IPS DF 4.7 (cell line): ENCODE results near the gene ZFAND3.
"Not testable (repeated sequence)": the region's sequence is repeated elsewhere in the genome, so short reads cannot be mapped to it uniquely, and the experiment has no call there.

Experiments
- DNase-seq: peaks from one replicate; pipeline ENCODE4 v3.0.0-alpha.2; 2013; ENCODE audit warnings: low spot score; ENCODE audit errors: extremely low read depth

ZFAND3 gene

DNA sequence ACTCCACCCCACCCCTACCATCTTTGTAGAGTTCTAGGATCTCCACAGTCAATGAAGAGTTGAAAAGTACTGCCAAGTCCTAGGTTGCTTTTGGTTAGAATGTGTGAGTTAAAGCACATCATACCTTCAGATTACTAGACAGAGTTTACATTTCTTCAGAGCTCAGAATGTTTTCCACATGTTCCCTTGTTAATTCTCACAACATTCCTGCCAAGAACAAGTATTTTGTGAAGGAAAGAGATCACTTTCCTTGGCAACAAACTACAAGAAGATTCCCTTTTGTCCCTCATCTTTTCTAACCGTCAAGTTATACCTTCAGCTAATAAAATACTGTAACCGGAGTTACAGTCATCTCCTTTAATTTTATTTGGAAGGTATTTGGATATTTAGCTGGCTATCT, 266.8 kb downstream of the ZFAND3 start:
- DNase-seq: no peak

DNA sequence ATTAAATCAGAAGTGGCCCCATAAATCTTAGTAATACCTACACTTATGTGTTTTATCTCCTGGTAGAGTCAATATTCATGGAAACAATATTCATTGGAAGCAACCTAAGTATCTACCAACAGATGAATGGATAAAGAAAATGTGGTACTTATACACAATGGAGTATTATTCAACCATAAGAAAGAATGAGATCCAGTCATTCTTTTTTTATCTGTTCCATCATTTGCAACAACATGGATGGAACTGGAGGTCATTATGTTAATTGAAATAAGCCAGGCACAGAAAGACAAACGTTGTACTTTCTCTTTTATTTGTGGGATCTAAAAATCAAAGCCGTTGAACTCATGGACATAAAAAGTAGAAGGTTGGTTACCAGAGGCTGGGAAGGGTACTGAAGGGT, 268.5 kb downstream of the ZFAND3 start:
- no peak for DNase-seq

DNA sequence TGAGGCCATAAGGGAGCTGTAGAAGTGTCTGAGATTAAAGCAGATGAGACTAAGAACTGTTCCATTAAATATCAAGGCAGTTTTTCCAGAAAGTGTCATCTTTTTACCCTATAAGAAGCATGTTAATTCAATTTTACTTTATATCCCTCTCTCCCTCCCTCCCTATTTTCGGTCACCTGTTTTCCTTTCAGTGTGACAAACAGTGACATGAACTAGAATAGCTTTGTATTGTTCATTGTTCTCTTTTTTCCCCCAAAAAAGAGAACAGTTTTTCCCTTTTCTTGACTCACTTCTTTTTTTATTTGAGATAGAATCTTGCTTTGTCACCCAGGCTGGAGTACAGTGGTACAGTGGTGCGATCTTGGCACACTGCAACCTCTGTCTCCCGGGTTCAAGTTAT, 269.3 kb downstream of the ZFAND3 start:
- no peak for DNase-seq

DNA sequence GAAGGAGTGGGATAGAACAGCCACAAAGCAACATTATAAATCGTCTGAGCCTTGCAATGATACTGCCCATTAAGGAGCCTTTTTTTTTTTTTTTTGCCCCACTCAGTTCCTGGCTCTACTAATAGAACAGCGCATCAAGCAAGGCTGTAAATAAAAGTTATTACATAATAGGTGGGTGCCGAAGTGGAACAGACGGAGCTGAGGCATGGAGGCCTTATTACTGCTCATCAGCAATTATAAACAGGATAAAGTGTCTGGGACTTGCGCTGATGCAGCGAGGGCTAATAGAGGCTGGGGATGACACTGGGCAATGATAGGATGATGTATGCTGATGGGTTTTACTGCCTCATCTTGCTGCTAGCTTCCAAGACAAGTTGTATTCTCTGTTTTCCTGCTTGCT, 272.1 kb downstream of the ZFAND3 start:
- no peak for DNase-seq

GRCh38 chr6:38092465-38092864, 272.9 kb downstream of the ZFAND3 start:
- DNase-seq: no peak

DNA sequence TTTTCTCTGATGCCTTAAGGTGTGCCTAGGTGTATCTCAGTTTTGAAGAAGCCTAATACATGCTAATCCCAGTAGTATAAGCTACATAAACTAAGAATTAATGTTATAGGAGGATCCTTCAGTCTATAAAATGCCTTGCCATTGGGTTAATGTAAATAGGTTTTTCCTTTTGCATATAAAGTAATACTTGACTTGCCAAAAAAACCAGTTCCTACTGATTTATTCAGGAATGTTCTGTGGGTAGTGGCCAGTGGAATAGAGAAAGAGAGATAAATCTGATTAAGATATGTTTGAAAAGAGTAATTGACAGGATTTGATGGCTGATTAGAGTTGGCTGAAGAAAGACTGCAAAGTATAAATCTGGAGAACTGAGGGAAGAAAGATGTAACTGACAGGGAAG, 273.4 kb downstream of the ZFAND3 start:
- no peak for DNase-seq

GRCh38 chr6:38095054-38095453, 275.5 kb downstream of the ZFAND3 start:
- DNase-seq: no peak

DNA sequence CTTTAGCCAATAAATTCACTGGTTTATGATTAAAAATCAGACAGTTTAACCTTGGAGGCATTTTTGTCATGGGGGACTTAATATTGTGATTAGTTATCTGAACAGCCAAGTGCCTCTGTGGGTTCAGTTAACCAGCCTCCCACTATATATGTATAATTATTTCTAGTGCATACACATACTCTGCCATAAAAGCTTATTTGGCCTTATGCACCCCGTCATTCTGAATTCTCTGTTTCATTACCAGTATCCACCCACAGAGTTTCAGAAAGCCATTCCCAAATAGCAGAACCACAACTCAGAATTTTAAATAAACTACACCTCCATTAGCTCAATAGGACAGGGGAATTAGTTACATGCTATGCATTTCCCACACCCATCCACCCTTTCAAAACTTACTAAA, 279.7 kb downstream of the ZFAND3 start:
- DNase-seq: no peak

GRCh38 chr6:38100380-38100779, 280.9 kb downstream of the ZFAND3 start:
- DNase-seq: no peak

GRCh38 chr6:38103921-38104320, 284.4 kb downstream of the ZFAND3 start:
- no peak for DNase-seq

- no peak for DNase-seq
Observed at GRCh38 chr6:38105066-38105465, 285.5 kb downstream of the ZFAND3 start.

DNA sequence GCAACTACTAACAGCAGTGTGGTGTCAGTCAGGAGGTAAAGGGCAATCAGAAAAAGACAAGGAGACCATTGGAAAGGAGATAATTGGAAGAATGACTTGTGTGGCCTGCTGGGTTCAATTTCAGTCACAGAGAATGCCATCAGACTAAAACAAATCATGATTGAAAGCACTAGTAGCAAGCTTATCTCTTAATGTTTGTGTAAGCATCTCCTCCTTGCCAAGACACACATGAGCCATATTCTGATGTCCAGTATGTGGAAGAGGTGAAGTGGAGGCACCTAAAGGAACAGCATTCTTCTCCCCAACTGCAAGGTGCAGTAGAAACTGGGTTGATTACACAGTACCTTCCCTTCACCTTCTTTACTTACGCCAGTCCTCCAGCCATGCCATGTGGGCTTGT, 287.5 kb downstream of the ZFAND3 start:
- DNase-seq: no peak

DNA sequence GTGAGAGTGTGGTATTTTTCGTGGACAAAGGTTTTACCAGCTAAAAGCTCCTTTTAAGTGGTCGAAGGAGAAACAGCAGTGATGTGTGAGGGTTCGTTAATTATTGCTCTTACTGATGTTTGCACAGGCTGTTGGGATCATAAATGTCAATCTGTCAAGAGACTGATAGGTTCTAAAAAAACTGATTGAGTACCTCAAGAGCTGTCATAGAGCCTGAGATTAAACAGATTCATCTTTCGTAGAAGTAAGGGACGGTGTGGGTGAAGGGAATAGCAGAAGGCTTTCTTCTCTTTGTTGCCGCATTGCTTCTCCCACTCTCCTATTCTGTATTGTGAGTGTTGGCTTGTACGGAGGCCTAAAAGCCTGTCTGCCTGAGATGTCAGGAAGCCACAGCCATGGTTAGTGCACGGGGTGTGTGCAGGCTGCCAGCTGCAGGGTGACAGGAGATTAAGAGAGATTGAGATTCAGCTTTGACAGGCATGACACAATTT, 291.0 kb downstream of the ZFAND3 start:
- no peak for DNase-seq

DNA sequence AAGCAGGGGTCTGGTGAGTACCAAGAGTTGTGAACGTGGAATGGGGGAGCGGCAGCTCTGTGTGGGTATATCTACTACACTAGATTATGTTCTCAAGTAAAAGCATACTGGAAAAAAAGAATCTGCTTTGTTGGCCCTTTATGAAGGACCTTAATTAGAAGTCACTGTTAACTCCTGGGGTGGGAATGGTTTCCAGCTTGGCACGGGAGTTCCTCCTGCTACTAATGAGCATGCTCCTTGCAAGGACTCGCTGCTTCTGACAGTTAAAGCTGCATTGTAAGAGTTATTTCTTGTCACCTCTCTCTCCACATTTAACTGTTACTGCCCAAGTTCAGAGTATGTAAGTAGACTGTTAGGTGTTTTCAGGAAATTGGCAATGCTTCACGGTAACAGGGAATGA, 292.7 kb downstream of the ZFAND3 start:
- DNase-seq: no peak

- DNase-seq: no peak
Observed at GRCh38 chr6:38113825-38114576, 294.5 kb downstream of the ZFAND3 start.

DNA sequence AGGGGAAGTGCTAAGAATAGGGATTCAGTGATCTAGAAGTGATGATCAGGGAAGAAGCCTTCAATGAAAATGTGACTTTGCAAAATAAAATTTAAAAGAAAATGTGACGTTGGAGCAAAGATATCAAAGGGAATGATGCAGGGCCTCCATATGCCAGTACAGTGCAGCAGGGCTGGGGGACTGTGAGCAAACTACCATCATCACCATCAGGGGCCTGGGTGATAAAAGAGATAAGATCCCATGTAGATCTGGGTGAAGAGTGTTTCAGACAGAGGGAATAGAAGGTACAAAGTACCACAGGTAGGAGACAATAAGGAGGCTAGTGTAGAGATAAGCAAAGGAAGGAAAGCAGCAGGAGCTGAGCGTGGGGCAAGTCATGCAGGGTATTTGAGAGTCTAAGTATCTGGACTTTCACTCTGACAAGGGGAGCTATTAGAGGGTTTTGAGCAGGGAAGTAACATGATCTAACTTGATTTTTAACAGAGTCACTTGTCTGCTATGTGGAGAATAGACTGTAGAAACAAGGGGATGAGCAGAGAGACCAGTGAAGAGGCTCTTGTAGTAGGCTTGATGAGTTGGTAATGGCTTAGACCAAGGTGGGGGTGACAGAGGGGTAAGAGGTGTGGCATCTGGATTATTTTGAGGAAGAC, 295.6 kb downstream of the ZFAND3 start:
- no peak for DNase-seq

DNA sequence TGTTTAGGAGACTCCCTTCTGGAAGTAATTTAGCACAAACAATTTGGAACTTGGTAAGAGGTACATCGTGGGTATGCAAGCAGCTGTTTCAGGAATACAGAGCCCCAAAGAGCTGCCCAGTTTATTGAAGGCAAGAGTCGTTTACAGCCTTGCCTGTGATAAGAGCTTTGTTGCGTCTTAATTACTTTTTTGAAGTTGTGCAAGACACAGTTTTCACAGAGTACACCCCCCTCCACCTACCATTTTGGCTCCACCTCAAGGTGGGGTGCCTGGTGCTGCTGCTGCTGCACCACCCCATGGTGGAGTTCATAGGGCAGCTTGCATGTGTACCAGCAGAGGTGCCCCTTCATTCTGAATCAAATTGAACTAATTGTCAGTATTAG, 296.1 kb downstream of the ZFAND3 start:
- DNase-seq: no peak

- DNase-seq: no peak
Observed at GRCh38 chr6:38116248-38116647, 296.7 kb downstream of the ZFAND3 start.

DNA sequence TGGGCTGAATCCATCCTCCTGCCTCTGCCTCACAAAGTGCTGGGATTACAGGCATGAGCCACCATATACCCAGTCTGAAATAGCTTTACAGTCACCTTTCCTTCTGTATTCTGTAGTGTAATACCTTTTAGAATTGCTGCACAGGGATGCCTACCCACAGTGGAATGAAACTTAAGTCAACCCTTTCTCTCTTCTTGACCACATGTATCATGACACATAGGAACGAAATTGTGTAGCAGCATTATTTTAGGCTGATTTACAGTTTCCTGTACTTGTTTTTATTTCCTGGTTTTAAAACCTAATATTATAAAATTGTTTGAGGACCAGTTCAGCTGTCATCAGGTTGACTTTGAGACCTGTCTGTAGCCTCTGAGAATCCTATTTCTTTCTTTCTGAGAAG, 297.8 kb downstream of the ZFAND3 start:
- no peak for DNase-seq

GRCh38 chr6:38118791-38119365, 299.4 kb downstream of the ZFAND3 start:
- no peak for DNase-seq

- DNase-seq: no peak
Observed at GRCh38 chr6:38119516-38119915, 300.0 kb downstream of the ZFAND3 start.

GRCh38 chr6:38124224-38124926, 304.8 kb downstream of the ZFAND3 start:
- not testable (repeated sequence) for DNase-seq
